GM12874 (cell line): Measurements from ENCODE around the gene SLC27A6.

Experiments used
- TF ChIP-seq, protein P1 (sequence below): IDR thresholded peaks from 2 replicates; pipeline ENCODE4 v1.5.1; 2011; ENCODE audit warnings: low read depth, mild to moderate bottlenecking, control low read depth, low read length, moderate library complexity; ENCODE audit not compliant: insufficient read depth

Gene SLC27A6

GRCh38 chr5:128979761-128980160 lies 14.5 kb downstream of the SLC27A6 start:
- TF ChIP-seq, protein P1, sequence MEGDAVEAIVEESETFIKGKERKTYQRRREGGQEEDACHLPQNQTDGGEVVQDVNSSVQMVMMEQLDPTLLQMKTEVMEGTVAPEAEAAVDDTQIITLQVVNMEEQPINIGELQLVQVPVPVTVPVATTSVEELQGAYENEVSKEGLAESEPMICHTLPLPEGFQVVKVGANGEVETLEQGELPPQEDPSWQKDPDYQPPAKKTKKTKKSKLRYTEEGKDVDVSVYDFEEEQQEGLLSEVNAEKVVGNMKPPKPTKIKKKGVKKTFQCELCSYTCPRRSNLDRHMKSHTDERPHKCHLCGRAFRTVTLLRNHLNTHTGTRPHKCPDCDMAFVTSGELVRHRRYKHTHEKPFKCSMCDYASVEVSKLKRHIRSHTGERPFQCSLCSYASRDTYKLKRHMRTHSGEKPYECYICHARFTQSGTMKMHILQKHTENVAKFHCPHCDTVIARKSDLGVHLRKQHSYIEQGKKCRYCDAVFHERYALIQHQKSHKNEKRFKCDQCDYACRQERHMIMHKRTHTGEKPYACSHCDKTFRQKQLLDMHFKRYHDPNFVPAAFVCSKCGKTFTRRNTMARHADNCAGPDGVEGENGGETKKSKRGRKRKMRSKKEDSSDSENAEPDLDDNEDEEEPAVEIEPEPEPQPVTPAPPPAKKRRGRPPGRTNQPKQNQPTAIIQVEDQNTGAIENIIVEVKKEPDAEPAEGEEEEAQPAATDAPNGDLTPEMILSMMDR, result no peak

DNA sequence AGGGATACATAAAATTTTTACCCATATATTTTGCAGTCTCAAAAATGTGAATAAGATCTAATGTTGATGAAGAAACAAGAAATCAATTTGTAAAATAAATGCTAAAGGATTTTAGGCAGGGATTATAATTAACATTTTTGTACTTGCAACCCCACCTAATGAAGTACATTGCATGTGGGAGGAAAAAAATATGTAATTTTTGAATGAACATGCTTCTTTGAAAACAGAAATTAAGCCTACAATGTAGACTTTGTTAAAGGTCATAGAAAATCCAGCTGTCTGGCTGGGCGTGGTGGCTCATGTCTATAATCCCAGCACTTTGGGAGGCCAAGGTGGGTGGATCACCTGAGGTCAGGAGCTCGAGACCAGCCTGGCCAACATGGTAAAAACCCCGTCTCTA lies 15.6 kb downstream of the SLC27A6 start:
- TF ChIP-seq, protein P1, result no peak

DNA sequence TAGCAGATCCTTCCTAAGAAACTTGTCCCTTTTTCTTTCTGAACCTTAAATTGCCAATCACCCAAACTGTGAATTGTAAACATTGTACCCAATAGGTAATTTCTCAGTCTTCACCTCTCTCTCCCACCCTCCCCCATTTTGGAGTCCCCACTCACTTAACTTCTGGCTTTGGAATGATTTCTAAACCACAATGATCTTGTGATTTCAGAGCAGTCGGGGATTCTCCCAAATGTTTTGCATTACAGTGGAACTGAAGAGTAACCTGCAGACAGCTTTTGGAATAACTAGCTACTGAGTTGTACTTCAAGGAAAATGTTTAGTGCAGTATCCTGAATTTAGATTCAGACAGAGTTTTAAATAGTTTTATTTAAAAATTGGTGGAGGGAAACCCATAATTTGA lies 19.2 kb downstream of the SLC27A6 start:
- TF ChIP-seq, protein P1, result no peak

GRCh38 chr5:128988476-128988875 lies 23.2 kb downstream of the SLC27A6 start:
- TF ChIP-seq, protein P1, result no peak

GRCh38 chr5:129001841-129002526 lies 36.7 kb downstream of the SLC27A6 start:
- TF ChIP-seq, protein P1, result no peak

- TF ChIP-seq, protein P1, result no peak
Observed at GRCh38 chr5:129002527-129002842, 37.2 kb downstream of the SLC27A6 start.

DNA sequence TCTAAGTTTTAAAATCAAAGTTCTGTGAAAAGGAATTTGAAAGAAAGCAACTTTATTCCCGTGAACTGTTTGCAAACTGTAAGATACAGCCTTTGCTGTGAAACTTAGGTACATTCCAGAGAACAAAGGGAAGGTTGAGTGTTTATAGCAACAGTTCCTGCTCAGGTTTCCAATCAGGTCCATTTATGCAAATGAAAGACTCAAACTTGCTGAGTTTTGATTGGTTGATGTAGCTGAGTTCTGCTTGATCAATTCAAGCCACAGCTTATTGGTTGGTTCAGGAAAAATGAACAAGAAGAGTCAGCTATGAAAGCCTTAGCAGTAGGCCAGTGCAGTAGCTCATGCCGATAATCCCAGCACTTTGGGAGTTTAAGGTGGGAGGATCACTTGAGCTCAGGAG lies 37.9 kb downstream of the SLC27A6 start:
- TF ChIP-seq, protein P1, result no peak
